ENCODE data around the gene POLD1. TPM values are rescaled to one million over a fixed set of nuclear protein-coding genes. Genes with fewer than 3 reads are reported as not detected.

The POLD1 gene
- total and polyA plus RNA-seq, 3 experiments from 2014 or later: 29.4 to 160 (median 154) TPM

GRCh38 chr19:50359328-50359818 lies 24.8 kb upstream of the POLD1 start:
- H3K4me3 ChIP-seq (ENCODE audit: low read length): no peak overlapping the region
- H3K36me3 ChIP-seq (ENCODE audit: insufficient read depth, low read length): no peaks in the 10 kb centered on the region
- peaks cover 1 to 4% of the 10 kb centered on the region in 2 donors for H3K27me3 Mint-ChIP-seq
- ChIA-PET CTCF (interaction anchor here (0.7 to 0.8 kb wide), 2 partner anchors 101 to 563 kb away, joined by 3 read pairs; no protein-coding TSS in a partner anchor), POLR2A (interaction anchor here (2.8 kb wide), 1 partner anchor 16 kb away, joined by 19 read pairs; the partner anchor contains the start of gene NR1H2)
- peak overlapping the region; percentile 64 to 99 (median 96) for H3K27ac Mint-ChIP-seq
- peak overlapping the region; percentile 75 to 97 (median 90) for H3K4me3 Mint-ChIP-seq
- H3K36me3 Mint-ChIP-seq: peaks cover 0 to 11% (median 4%) of the 10 kb centered on the region in 3 donors
- no peaks in the 10 kb centered on the region for H3K27me3 ChIP-seq (ENCODE audit: insufficient read depth, low read length, poor library complexity, severe bottlenecking)
- peaks cover 30 to 55% (median 55%) of the 10 kb centered on the region in 3 donors for H3K4me1 Mint-ChIP-seq
- H3K27ac ChIP-seq (ENCODE audit: low read depth, low read length): peak overlapping the region; percentile 97
- H3K9me3 Mint-ChIP-seq: no peaks in the 10 kb centered on the region
- no peaks in the 10 kb centered on the region for H3K9me3 ChIP-seq (ENCODE audit: low read length)
- DNase-seq: no peak
- H3K4me1 ChIP-seq (ENCODE audit: insufficient read depth, low read length): peaks cover 43% of the 10 kb centered on the region

- H3K4me1 Mint-ChIP-seq: peaks cover 41 to 73% (median 73%) of the 10 kb centered on the region in 3 donors
- Histone ChIP-seq H3K27ac (ENCODE audit: low read depth, low read length) (no peak overlapping the region), H3K4me3 (ENCODE audit: low read length) (no peak overlapping the region), H3K9me3 (ENCODE audit: low read length) (no peaks in the 10 kb centered on the region), H3K36me3 (ENCODE audit: insufficient read depth, low read length) (no peaks in the 10 kb centered on the region), H3K27me3 (ENCODE audit: insufficient read depth, low read length, poor library complexity, severe bottlenecking) (no peaks in the 10 kb centered on the region), H3K4me1 (ENCODE audit: insufficient read depth, low read length) (peaks cover 49% of the 10 kb centered on the region)
- no peak for DNase-seq
- peaks cover 0 to 11% (median 4%) of the 10 kb centered on the region in 3 donors for H3K36me3 Mint-ChIP-seq
- peaks cover 0 to 1% of the 10 kb centered on the region in 2 donors for H3K27me3 Mint-ChIP-seq
- H3K9me3 Mint-ChIP-seq: no peaks in the 10 kb centered on the region
- CTCF ChIA-PET: no interaction called here
- POLR2A ChIA-PET: interaction anchor here (0.7 to 1.4 kb wide), 2 partner anchors 15 to 23 kb away, joined by 3 to 4 read pairs; partner anchors contain the start of genes NR1H2 and POLD1
- H3K4me3 Mint-ChIP-seq: no peak overlapping the region
- peak overlapping the region in 3 of 8 donors; percentile 40 to 86 (median 48) for H3K27ac Mint-ChIP-seq
Measured at GRCh38 chr19:50361290-50362029, 22.7 kb upstream of the POLD1 start.

- no peak overlapping the region for H3K4me3 ChIP-seq (ENCODE audit: low read length)
- peaks cover 49% of the 10 kb centered on the region for H3K4me1 ChIP-seq (ENCODE audit: insufficient read depth, low read length)
- Mint-ChIP-seq H3K36me3 (peaks cover 0 to 11% (median 4%) of the 10 kb centered on the region in 3 donors), H3K9me3 (no peaks in the 10 kb centered on the region), H3K4me1 (peaks cover 39 to 71% (median 70%) of the 10 kb centered on the region in 3 donors), H3K4me3 (no peak overlapping the region), H3K27me3 (peaks cover 0 to 1% of the 10 kb centered on the region in 2 donors), H3K27ac (peak overlapping the region in 3 of 8 donors; percentile 40 to 90 (median 48))
- H3K9me3 ChIP-seq (ENCODE audit: low read length): no peaks in the 10 kb centered on the region
- no peaks in the 10 kb centered on the region for H3K36me3 ChIP-seq (ENCODE audit: insufficient read depth, low read length)
- no peaks in the 10 kb centered on the region for H3K27me3 ChIP-seq (ENCODE audit: insufficient read depth, low read length, poor library complexity, severe bottlenecking)
- no peak for DNase-seq
- no peak overlapping the region for H3K27ac ChIP-seq (ENCODE audit: low read depth, low read length)
- ChIA-PET CTCF (no interaction called here), POLR2A (interaction anchor here (0.7 to 1.4 kb wide), 2 partner anchors 14 to 22 kb away, joined by 3 to 4 read pairs; partner anchors contain the start of genes NR1H2 and POLD1)
Measured at GRCh38 chr19:50362030-50362412, 22.1 kb upstream of the POLD1 start.

- no peak for DNase-seq
- Histone ChIP-seq H3K4me1 (ENCODE audit: insufficient read depth, low read length) (peaks cover 49% of the 10 kb centered on the region), H3K36me3 (ENCODE audit: insufficient read depth, low read length) (no peaks in the 10 kb centered on the region), H3K9me3 (ENCODE audit: low read length) (no peaks in the 10 kb centered on the region), H3K27ac (ENCODE audit: low read depth, low read length) (peak overlapping the region; percentile 25), H3K4me3 (ENCODE audit: low read length) (no peak overlapping the region), H3K27me3 (ENCODE audit: insufficient read depth, low read length, poor library complexity, severe bottlenecking) (no peaks in the 10 kb centered on the region)
- H3K36me3 Mint-ChIP-seq: peaks cover 0 to 6% (median 4%) of the 10 kb centered on the region in 3 donors
- H3K27me3 Mint-ChIP-seq: peaks cover 0 to 1% of the 10 kb centered on the region in 2 donors
- peak overlapping the region in 6 of 8 donors; percentile 7 to 89 (median 42) for H3K27ac Mint-ChIP-seq
- peaks cover 36 to 70% (median 64%) of the 10 kb centered on the region in 3 donors for H3K4me1 Mint-ChIP-seq
- H3K9me3 Mint-ChIP-seq: no peaks in the 10 kb centered on the region
- ChIA-PET CTCF (no interaction called here), POLR2A (no interaction called here)
- peak overlapping the region in 3 of 7 donors; percentile 25 to 47 (median 33) for H3K4me3 Mint-ChIP-seq
Measured at GRCh38 chr19:50362656-50363424, 21.3 kb upstream of the POLD1 start.

GRCh38 chr19:50365434-50366306 lies 18.5 kb upstream of the POLD1 start, which contains the start of gene NAPSA:
NAPSA (minus strand) TSS chr19:50365639; CDS start chr19:50365621, 18 bp downstream.
- H3K4me1 ChIP-seq (ENCODE audit: insufficient read depth, low read length): peaks cover 30% of the 10 kb centered on the region
- no peaks in the 10 kb centered on the region for H3K27me3 ChIP-seq (ENCODE audit: insufficient read depth, low read length, poor library complexity, severe bottlenecking)
- no peaks in the 10 kb centered on the region for H3K36me3 ChIP-seq (ENCODE audit: insufficient read depth, low read length)
- Mint-ChIP-seq H3K27me3 (peaks cover 0 to 3% of the 10 kb centered on the region in 2 donors), H3K4me1 (peaks cover 36 to 62% (median 57%) of the 10 kb centered on the region in 3 donors), H3K4me3 (peak within 1 kb of the TSS; percentile 69 to 85 (median 74)), H3K9me3 (no peaks in the 10 kb centered on the region), H3K27ac (peak within 1 kb of the TSS; percentile 75 to 92 (median 86)), H3K36me3 (peaks cover 0 to 6% (median 0%) of the 10 kb centered on the region in 3 donors)
- ChIA-PET CTCF (interaction anchor here (1.5 to 2.7 kb wide), 2 partner anchors 8 to 95 kb away, joined by 3 to 13 read pairs; no protein-coding TSS in a partner anchor), POLR2A (interaction anchor here (1.4 kb wide), 1 partner anchor 9 kb away, joined by 4 read pairs; no protein-coding TSS in a partner anchor)
- no peak within 1 kb of the TSS for H3K4me3 ChIP-seq (ENCODE audit: low read length)
- no peak within 1 kb of the TSS for H3K27ac ChIP-seq (ENCODE audit: low read depth, low read length)
- no peak for DNase-seq
- no peaks in the 10 kb centered on the region for H3K9me3 ChIP-seq (ENCODE audit: low read length)

GRCh38 chr19:50368649-50369570 lies 15.2 kb upstream of the POLD1 start:
- ChIA-PET POLR2A (interaction anchor here (1.5 kb wide), 1 partner anchor 12 kb away, joined by 7 read pairs; no protein-coding TSS in a partner anchor), CTCF (interaction anchor here (0.5 to 3.0 kb wide), 10 partner anchors 10 to 414 kb away, joined by 3 to 22 read pairs (median 4); partner anchors contain the start of gene POLD1)
- H3K9me3 ChIP-seq (ENCODE audit: low read length): no peaks in the 10 kb centered on the region
- H3K4me3 Mint-ChIP-seq: peak overlapping the region; percentile 84 to 97 (median 90)
- peak overlapping the region; percentile 42 to 96 (median 86) for H3K27ac Mint-ChIP-seq
- H3K4me3 ChIP-seq (ENCODE audit: low read length): peak overlapping the region; percentile 81
- peaks cover 12% of the 10 kb centered on the region for H3K4me1 ChIP-seq (ENCODE audit: insufficient read depth, low read length)
- peak; percentile 67 to 84 (median 76) for DNase-seq
- peaks cover 0 to 3% of the 10 kb centered on the region in 2 donors for H3K27me3 Mint-ChIP-seq
- H3K27me3 ChIP-seq (ENCODE audit: insufficient read depth, low read length, poor library complexity, severe bottlenecking): no peaks in the 10 kb centered on the region
- peaks cover 25 to 38% (median 34%) of the 10 kb centered on the region in 3 donors for H3K4me1 Mint-ChIP-seq
- H3K27ac ChIP-seq (ENCODE audit: low read depth, low read length): peak overlapping the region; percentile 72
- H3K36me3 Mint-ChIP-seq: peaks cover 0 to 6% (median 0%) of the 10 kb centered on the region in 3 donors
- no peaks in the 10 kb centered on the region for H3K36me3 ChIP-seq (ENCODE audit: insufficient read depth, low read length)
- no peaks in the 10 kb centered on the region for H3K9me3 Mint-ChIP-seq
